ENCODE data around the gene SLC25A29.

DNA sequence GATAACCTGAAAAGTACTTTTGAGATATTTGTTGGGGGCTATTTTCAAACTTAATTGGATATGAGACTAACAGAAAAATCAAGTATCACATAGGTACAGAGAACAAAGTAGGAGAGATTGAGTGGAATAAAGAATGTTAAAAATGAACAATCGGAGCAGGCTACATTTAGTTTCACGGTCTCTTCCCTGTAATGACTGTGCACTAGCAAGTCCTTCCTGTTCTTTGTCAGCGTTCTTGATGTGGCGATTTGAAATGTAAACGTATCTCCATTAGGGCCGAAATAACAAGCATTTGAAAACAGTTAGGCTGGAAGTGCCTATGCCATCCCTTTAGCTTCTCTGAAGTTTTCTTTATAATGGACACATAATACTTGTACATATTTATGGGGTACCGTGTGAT lies 31.0 kb downstream of the SLC25A29 start:
- TF ChIP-seq, protein P1, sequence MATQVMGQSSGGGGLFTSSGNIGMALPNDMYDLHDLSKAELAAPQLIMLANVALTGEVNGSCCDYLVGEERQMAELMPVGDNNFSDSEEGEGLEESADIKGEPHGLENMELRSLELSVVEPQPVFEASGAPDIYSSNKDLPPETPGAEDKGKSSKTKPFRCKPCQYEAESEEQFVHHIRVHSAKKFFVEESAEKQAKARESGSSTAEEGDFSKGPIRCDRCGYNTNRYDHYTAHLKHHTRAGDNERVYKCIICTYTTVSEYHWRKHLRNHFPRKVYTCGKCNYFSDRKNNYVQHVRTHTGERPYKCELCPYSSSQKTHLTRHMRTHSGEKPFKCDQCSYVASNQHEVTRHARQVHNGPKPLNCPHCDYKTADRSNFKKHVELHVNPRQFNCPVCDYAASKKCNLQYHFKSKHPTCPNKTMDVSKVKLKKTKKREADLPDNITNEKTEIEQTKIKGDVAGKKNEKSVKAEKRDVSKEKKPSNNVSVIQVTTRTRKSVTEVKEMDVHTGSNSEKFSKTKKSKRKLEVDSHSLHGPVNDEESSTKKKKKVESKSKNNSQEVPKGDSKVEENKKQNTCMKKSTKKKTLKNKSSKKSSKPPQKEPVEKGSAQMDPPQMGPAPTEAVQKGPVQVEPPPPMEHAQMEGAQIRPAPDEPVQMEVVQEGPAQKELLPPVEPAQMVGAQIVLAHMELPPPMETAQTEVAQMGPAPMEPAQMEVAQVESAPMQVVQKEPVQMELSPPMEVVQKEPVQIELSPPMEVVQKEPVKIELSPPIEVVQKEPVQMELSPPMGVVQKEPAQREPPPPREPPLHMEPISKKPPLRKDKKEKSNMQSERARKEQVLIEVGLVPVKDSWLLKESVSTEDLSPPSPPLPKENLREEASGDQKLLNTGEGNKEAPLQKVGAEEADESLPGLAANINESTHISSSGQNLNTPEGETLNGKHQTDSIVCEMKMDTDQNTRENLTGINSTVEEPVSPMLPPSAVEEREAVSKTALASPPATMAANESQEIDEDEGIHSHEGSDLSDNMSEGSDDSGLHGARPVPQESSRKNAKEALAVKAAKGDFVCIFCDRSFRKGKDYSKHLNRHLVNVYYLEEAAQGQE (tag by site-specific recombination; IDR thresholded peaks at IDR 0.05) = no peak
- TF ChIP-seq ZNF580 (tag by site-specific recombination; IDR thresholded peaks at IDR 0.05) = no peak
- TF ChIP-seq, protein P2, sequence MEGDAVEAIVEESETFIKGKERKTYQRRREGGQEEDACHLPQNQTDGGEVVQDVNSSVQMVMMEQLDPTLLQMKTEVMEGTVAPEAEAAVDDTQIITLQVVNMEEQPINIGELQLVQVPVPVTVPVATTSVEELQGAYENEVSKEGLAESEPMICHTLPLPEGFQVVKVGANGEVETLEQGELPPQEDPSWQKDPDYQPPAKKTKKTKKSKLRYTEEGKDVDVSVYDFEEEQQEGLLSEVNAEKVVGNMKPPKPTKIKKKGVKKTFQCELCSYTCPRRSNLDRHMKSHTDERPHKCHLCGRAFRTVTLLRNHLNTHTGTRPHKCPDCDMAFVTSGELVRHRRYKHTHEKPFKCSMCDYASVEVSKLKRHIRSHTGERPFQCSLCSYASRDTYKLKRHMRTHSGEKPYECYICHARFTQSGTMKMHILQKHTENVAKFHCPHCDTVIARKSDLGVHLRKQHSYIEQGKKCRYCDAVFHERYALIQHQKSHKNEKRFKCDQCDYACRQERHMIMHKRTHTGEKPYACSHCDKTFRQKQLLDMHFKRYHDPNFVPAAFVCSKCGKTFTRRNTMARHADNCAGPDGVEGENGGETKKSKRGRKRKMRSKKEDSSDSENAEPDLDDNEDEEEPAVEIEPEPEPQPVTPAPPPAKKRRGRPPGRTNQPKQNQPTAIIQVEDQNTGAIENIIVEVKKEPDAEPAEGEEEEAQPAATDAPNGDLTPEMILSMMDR (tag by site-specific recombination; IDR thresholded peaks at IDR 0.05) = no peak
- no peak for TF ChIP-seq ZNF169 (tag by site-specific recombination; IDR thresholded peaks at IDR 0.05)
- no peak for TF ChIP-seq ZFP41 (tag by site-specific recombination; IDR thresholded peaks at IDR 0.05; ENCODE audit: borderline replicate concordance)
- no peak for TF ChIP-seq ZXDB (tag by site-specific recombination; IDR thresholded peaks at IDR 0.05)
- no peak for TF ChIP-seq ZNF2 (tag by site-specific recombination; IDR thresholded peaks at IDR 0.05)
- TF ChIP-seq PRDM1 (tag by site-specific recombination; IDR thresholded peaks at IDR 0.05) = no peak
- TF ChIP-seq SALL2 (tag by site-specific recombination; IDR thresholded peaks at IDR 0.05; ENCODE audit: borderline replicate concordance) = no peak
- TF ChIP-seq, protein P3, sequence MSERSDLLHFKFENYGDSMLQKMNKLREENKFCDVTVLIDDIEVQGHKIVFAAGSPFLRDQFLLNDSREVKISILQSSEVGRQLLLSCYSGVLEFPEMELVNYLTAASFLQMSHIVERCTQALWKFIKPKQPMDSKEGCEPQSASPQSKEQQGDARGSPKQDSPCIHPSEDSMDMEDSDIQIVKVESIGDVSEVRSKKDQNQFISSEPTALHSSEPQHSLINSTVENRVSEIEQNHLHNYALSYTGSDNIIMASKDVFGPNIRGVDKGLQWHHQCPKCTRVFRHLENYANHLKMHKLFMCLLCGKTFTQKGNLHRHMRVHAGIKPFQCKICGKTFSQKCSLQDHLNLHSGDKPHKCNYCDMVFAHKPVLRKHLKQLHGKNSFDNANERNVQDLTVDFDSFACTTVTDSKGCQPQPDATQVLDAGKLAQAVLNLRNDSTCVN (tag by site-specific recombination; optimal IDR thresholded peaks at IDR 0.05) = no peak
